IPS-15b (cell line): ENCODE measurements around the gene DCC.

Experiments
- H3K27me3 ChIP-seq: one replicate; pipeline ENCODE4 v1.6.1; 2013; ENCODE audit warnings: low read length; ENCODE audit not compliant: control insufficient read depth, insufficient read depth
- H3K36me3 ChIP-seq: one replicate; pipeline ENCODE4 v1.6.1; 2013; ENCODE audit warnings: low read length; ENCODE audit not compliant: control insufficient read depth, insufficient read depth
- H3K4me1 ChIP-seq: one replicate; pipeline ENCODE4 v1.6.1; 2013; ENCODE audit warnings: mild to moderate bottlenecking, low read length; ENCODE audit not compliant: control insufficient read depth, insufficient read depth
- H3K4me3 ChIP-seq: one replicate; pipeline ENCODE4 v1.5.1; 2013; ENCODE audit warnings: low read depth, low read length
- H3K9ac ChIP-seq: one replicate; pipeline ENCODE4 v1.6.1; 2013; ENCODE audit warnings: low read depth, mild to moderate bottlenecking, low read length
- H3K9me3 ChIP-seq: one replicate; pipeline ENCODE4 v1.6.1; 2013; ENCODE audit warnings: mild to moderate bottlenecking, low read length; ENCODE audit not compliant: control insufficient read depth, insufficient read depth

The DCC gene

GRCh38 chr18:52395146-52395852 lies 55.3 kb downstream of the DCC start:
- Histone ChIP-seq H3K4me1 (no peaks in the 10 kb centered on the region), H3K36me3 (no peaks in the 10 kb centered on the region), H3K27me3 (no peaks in the 10 kb centered on the region), H3K9me3 (no peaks in the 10 kb centered on the region), H3K9ac (no peak overlapping the region), H3K4me3 (no peak overlapping the region)

DNA sequence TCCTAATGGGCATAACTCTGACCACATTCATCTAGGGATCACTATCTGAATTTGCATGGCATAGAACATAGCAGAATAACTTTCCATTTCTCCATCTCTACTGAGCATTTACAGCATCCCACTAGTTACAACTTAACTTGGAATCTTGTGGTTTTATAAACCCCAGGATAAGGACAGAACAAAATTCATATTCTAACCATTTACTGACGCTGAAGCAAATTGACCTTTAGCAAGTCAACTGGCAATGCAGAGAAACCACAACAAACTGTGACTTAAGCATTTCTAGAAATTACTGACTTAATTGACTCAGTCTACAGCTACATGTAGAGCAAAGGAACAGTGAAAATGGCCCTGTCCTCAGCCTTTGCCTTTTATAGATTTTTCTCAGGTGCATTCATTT lies 61.2 kb downstream of the DCC start:
- Histone ChIP-seq H3K9me3 (no peaks in the 10 kb centered on the region), H3K36me3 (no peaks in the 10 kb centered on the region), H3K4me1 (no peaks in the 10 kb centered on the region), H3K4me3 (no peak overlapping the region), H3K27me3 (no peaks in the 10 kb centered on the region), H3K9ac (no peak overlapping the region)

DNA sequence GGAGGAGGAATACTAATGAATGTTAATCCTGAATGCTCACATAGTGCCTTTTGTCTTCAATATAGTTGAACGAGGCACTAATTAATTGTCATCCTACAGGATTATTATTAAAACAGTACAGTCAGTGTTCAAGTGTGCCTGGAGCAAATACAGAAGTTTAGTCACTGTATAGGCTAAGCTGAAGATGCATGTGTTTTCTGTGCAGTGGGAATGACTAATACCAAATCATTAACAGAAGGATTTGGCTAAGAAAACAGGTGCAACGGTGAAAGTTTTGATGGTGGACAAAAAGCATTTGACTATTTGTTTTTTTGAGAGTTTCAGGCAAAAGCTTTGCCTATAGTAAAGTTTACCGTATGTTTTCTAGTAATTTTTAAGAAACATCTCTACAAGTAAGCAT lies 62.8 kb downstream of the DCC start:
- Histone ChIP-seq H3K9ac (no peak overlapping the region), H3K27me3 (no peaks in the 10 kb centered on the region), H3K4me3 (no peak overlapping the region), H3K9me3 (no peaks in the 10 kb centered on the region), H3K36me3 (no peaks in the 10 kb centered on the region), H3K4me1 (no peaks in the 10 kb centered on the region)

GRCh38 chr18:52403291-52404021 lies 63.5 kb downstream of the DCC start:
- no peak overlapping the region for H3K4me3 ChIP-seq
- no peaks in the 10 kb centered on the region for H3K27me3 ChIP-seq
- H3K4me1 ChIP-seq = no peaks in the 10 kb centered on the region
- no peaks in the 10 kb centered on the region for H3K9me3 ChIP-seq
- no peak overlapping the region for H3K9ac ChIP-seq
- H3K36me3 ChIP-seq = no peaks in the 10 kb centered on the region

GRCh38 chr18:52408800-52409302 lies 68.9 kb downstream of the DCC start:
- no peaks in the 10 kb centered on the region for H3K27me3 ChIP-seq
- no peak overlapping the region for H3K4me3 ChIP-seq
- H3K9me3 ChIP-seq = no peaks in the 10 kb centered on the region
- no peak overlapping the region for H3K9ac ChIP-seq
- no peaks in the 10 kb centered on the region for H3K36me3 ChIP-seq
- no peaks in the 10 kb centered on the region for H3K4me1 ChIP-seq

- no peaks in the 10 kb centered on the region for H3K27me3 ChIP-seq
- H3K4me1 ChIP-seq = no peaks in the 10 kb centered on the region
- H3K4me3 ChIP-seq = no peak overlapping the region
- no peaks in the 10 kb centered on the region for H3K9me3 ChIP-seq
- no peak overlapping the region for H3K9ac ChIP-seq
- no peaks in the 10 kb centered on the region for H3K36me3 ChIP-seq
These were observed 69.7 kb downstream of the DCC start for GRCh38 chr18:52409727-52410126.

DNA sequence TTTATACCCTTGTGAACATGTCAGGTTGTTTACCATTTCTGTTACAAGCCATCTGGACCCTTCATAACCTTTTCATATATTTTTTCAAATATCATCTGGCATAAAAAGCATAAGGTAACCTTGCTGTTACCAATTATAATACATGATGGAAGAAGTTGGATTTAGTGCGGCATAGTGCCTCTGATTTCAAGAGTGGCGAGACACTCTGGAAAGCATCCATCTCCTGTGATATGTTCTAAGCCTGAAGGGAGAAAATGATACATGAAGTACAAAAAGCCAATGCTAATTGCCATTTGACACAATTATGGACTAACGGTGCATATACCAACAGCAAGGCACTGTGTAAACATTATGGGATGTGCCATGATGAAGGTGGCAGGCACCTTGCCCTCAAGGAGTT lies 75.1 kb downstream of the DCC start:
- Histone ChIP-seq H3K9me3 (no peaks in the 10 kb centered on the region), H3K4me1 (no peaks in the 10 kb centered on the region), H3K27me3 (no peaks in the 10 kb centered on the region), H3K9ac (no peak overlapping the region), H3K4me3 (no peak overlapping the region), H3K36me3 (no peaks in the 10 kb centered on the region)

DNA sequence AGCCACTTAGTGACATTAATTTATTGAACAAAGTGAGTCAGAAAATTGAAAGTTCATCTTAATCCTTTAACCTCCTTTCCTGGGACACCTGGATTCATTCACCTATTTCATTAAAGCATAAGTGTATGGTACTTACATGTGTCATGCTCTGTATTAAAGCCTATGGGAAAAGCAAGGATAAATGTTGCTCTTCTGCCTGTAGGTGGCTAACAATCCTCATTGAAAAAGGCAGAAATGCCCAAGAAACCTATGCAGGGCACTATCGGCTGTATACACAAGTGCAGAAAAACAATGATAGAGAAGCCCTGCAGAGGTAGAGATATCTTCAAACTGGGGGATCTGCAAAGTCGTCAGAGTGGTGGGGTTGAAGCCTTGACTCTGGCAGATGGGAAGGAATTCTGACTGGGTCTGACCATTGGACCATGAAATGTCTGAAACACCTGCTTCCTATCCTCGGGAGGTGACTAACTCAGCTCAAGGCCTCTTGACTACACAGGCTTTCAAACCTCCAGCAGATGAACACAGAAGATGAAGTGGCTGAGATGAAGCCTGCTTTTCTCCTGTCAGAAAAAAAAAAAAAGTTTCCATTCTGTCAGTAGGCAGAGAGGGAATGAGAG lies 83.1 kb downstream of the DCC start:
- no peak overlapping the region for H3K9ac ChIP-seq
- H3K9me3 ChIP-seq = no peaks in the 10 kb centered on the region
- H3K36me3 ChIP-seq = no peaks in the 10 kb centered on the region
- H3K4me1 ChIP-seq = no peaks in the 10 kb centered on the region
- no peaks in the 10 kb centered on the region for H3K27me3 ChIP-seq
- H3K4me3 ChIP-seq = no peak overlapping the region

- Histone ChIP-seq H3K4me3 (no peak overlapping the region), H3K9me3 (no peaks in the 10 kb centered on the region), H3K36me3 (no peaks in the 10 kb centered on the region), H3K9ac (no peak overlapping the region), H3K4me1 (no peaks in the 10 kb centered on the region), H3K27me3 (no peaks in the 10 kb centered on the region)
These were observed 86.0 kb downstream of the DCC start for GRCh38 chr18:52426041-52426440.

DNA sequence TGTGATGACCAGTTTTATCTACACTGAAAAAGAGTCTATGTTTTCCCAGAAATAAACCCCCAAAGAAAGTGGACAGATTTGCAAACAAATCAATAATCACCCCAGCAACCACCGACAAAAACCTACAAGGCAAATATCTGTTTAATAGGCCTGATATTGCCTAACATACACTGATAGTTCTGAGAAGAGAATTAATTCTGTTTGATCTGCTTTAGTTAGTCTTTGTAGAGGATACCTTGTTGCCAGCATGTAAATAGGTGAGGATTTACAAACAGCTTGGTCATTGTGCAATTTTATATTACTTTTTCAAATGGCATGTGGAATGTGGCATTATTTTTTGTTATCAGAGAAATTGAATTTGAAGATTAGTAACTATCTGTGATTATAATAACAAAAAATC lies 86.5 kb downstream of the DCC start:
- H3K4me1 ChIP-seq = no peaks in the 10 kb centered on the region
- H3K27me3 ChIP-seq = no peaks in the 10 kb centered on the region
- H3K4me3 ChIP-seq = no peak overlapping the region
- no peak overlapping the region for H3K9ac ChIP-seq
- no peaks in the 10 kb centered on the region for H3K9me3 ChIP-seq
- H3K36me3 ChIP-seq = no peaks in the 10 kb centered on the region

DNA sequence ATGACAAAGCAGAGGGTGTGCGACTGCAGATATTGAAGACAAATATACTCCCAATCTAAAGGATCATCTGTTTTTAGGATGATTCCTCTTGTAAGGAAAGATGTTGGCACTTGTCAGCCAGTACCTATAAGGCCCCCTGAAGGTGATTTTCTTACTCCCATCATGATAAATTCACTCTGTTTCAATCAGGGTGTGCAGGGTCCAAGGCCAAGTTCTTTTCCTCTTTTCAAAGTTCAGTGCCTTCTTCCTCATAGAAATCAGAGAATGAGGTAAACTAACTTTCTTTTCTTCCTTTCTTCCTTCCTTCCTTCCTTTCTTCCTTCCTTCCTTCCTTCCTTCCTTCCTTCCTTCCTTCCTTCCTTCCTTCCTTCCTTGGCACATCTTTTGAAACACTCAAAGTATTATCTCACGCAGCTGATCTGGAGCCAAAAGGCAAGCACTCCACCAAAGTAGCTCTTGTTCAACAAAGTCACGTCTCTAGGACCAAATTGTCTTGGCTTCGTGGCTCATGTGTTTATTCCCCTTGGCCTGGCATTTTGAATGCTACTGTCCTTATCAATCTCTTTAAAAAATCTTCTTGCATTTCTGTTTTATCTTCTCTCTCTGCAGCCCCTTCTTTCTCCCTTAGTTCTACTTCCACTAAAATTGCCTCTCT lies 87.7 kb downstream of the DCC start:
- Histone ChIP-seq H3K4me3 (no peak overlapping the region), H3K9ac (no peak overlapping the region), H3K4me1 (no peaks in the 10 kb centered on the region), H3K36me3 (no peaks in the 10 kb centered on the region), H3K27me3 (no peaks in the 10 kb centered on the region), H3K9me3 (no peaks in the 10 kb centered on the region)
